ENCODE results near the gene SLC24A3.
"Not testable (repeated sequence)": the region's sequence is repeated elsewhere in the genome, so short reads cannot be mapped to it uniquely, and the experiment has no call there.

Gene SLC24A3

GRCh38 chr20:19631410-19631809 lies 419.0 kb downstream of the SLC24A3 start:
- DNase-seq (ENCODE audit: low read depth in 2 of 2) = no peak

- no peak for DNase-seq (ENCODE audit: low read depth in 2 of 2)
These were observed 421.5 kb downstream of the SLC24A3 start for GRCh38 chr20:19633985-19634384.

GRCh38 chr20:19639471-19640045 lies 427.1 kb downstream of the SLC24A3 start:
- not testable (repeated sequence) for DNase-seq (ENCODE audit: low read depth in 2 of 2)

GRCh38 chr20:19642860-19643259 lies 430.4 kb downstream of the SLC24A3 start:
- DNase-seq (ENCODE audit: low read depth in 2 of 2) = no peak

GRCh38 chr20:19644085-19644484 lies 431.6 kb downstream of the SLC24A3 start:
- DNase-seq (ENCODE audit: low read depth in 2 of 2) = no peak

- DNase-seq (ENCODE audit: low read depth in 2 of 2) = no peak
These were observed 434.5 kb downstream of the SLC24A3 start for GRCh38 chr20:19646963-19647362.

GRCh38 chr20:19648024-19648423 lies 435.6 kb downstream of the SLC24A3 start:
- no peak for DNase-seq (ENCODE audit: low read depth in 2 of 2)

- no peak for DNase-seq (ENCODE audit: low read depth in 2 of 2)
These were observed 436.6 kb downstream of the SLC24A3 start for GRCh38 chr20:19649041-19649440.

- no peak for DNase-seq (ENCODE audit: low read depth in 2 of 2)
These were observed 440.2 kb downstream of the SLC24A3 start for GRCh38 chr20:19652591-19653026.

- DNase-seq (ENCODE audit: low read depth in 2 of 2) = no peak
These were observed 440.9 kb downstream of the SLC24A3 start for GRCh38 chr20:19653327-19653726.

- no peak for DNase-seq (ENCODE audit: low read depth in 2 of 2)
These were observed 442.5 kb downstream of the SLC24A3 start for GRCh38 chr20:19654921-19655320.

GRCh38 chr20:19658137-19658536 lies 445.7 kb downstream of the SLC24A3 start:
- no peak for DNase-seq (ENCODE audit: low read depth in 2 of 2)

- no peak for DNase-seq (ENCODE audit: low read depth in 2 of 2)
These were observed 447.0 kb downstream of the SLC24A3 start for GRCh38 chr20:19659448-19659847.

- no peak for DNase-seq (ENCODE audit: low read depth in 2 of 2)
These were observed 448.5 kb downstream of the SLC24A3 start for GRCh38 chr20:19660808-19661378.

- peak in 1 of 2 donors; percentile 5 for DNase-seq (ENCODE audit: low read depth in 2 of 2)
These were observed 449.5 kb downstream of the SLC24A3 start for GRCh38 chr20:19661717-19662636.

- DNase-seq (ENCODE audit: low read depth in 2 of 2) = no peak
These were observed 450.2 kb downstream of the SLC24A3 start for GRCh38 chr20:19662637-19662995.

- DNase-seq (ENCODE audit: low read depth in 2 of 2) = no peak
These were observed 456.0 kb downstream of the SLC24A3 start for GRCh38 chr20:19668418-19668817.

GRCh38 chr20:19670829-19671228 lies 458.4 kb downstream of the SLC24A3 start:
- DNase-seq (ENCODE audit: low read depth in 2 of 2) = no peak

- DNase-seq (ENCODE audit: low read depth in 2 of 2) = no peak
These were observed 458.9 kb downstream of the SLC24A3 start for GRCh38 chr20:19671374-19671773.

- no peak for DNase-seq (ENCODE audit: low read depth in 2 of 2)
These were observed 460.1 kb downstream of the SLC24A3 start for GRCh38 chr20:19672498-19672897.

- no peak for DNase-seq (ENCODE audit: low read depth in 2 of 2)
These were observed 461.1 kb downstream of the SLC24A3 start for GRCh38 chr20:19673575-19673974.

GRCh38 chr20:19676202-19676601 lies 463.8 kb downstream of the SLC24A3 start:
- DNase-seq (ENCODE audit: low read depth in 2 of 2) = no peak

- no peak for DNase-seq (ENCODE audit: low read depth in 2 of 2)
These were observed 464.9 kb downstream of the SLC24A3 start for GRCh38 chr20:19677336-19677735.
